RCC 7860 (cell line): ENCODE results near the gene TCF4.

Source experiments
- DNase-seq: peaks from one replicate; pipeline ENCODE4 v3.0.0-alpha.2; 2015; ENCODE audit warnings: low spot score
- FAIRE-seq: peaks from 2 replicates; lab custom pipeline; 2012; peaks lifted over from hg19 to GRCh38; lab: Jason Lieb, UNC

The TCF4 gene

DNA sequence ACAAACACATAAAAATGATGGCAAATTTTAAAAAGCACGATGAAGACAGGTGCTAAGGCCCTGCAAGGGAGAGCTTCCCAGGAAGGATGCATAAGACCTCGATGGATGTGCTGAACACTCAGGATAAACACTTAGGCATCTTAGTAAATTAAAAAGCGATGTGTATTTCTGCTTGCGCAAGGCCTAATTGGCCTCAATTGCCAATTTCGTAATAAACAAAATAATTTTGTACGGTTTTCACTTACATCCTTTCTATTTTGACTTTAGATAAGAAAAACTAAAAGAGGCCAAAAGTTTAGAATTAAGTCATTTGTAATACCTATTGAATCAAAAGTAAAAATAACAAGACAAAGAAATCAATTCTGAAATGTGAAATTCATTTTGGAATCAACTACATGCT is 189.1 kb downstream of the TCF4 start:
- FAIRE-seq (no peak), DNase-seq (no peak)

DNA sequence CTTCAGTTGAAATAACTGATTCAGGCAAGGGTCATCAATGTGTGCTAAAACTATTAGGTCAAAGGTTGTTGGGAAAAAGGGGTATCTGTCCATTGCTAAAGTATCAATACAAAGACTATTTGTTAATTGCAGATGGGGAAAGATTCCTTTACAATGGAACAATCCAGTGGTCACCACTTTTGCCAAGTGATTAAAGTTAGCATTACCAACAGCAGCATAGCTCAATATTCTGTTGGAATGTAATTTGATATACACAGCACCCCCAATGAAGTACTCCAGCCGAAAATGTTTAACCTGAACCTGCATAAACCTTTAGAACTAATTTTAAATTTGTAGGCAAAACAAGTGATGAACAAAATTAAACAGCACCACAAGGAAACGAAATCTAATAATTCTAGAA is 191.0 kb downstream of the TCF4 start:
- FAIRE-seq (no peak), DNase-seq (no peak)

GRCh38 chr18:55396267-55396905 is 191.6 kb downstream of the TCF4 start:
- FAIRE-seq = no peak
- no peak for DNase-seq

- no peak for FAIRE-seq
- DNase-seq = no peak
Observed at GRCh38 chr18:55395799-55396198, 192.2 kb downstream of the TCF4 start.

- FAIRE-seq (no peak), DNase-seq (no peak)
Observed at GRCh38 chr18:55390898-55391297, 197.1 kb downstream of the TCF4 start.

GRCh38 chr18:55387139-55387984 is 200.6 kb downstream of the TCF4 start:
- FAIRE-seq (no peak), DNase-seq (no peak)

DNA sequence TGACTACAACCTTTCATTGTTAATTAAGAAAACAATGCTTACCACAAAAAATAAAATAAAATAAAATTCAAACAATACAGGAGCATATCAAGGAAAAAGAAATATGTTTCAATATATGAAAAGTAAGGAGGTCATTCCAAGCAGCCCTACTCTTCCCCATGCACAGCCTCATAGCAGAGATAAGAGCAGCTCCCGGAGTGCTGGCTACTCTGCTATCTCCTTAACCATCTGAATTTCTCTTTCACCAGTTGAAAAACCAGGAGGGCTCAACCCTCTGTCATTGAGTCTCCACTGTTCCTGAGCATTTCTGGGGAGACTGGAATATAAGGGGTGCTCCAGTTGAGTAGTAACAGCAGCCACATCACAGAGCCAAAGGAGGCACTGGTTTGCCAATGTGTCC is 201.4 kb downstream of the TCF4 start:
- FAIRE-seq = no peak
- no peak for DNase-seq

- DNase-seq (no peak), FAIRE-seq (no peak)
Observed at GRCh38 chr18:55385770-55386169, 202.2 kb downstream of the TCF4 start.

DNA sequence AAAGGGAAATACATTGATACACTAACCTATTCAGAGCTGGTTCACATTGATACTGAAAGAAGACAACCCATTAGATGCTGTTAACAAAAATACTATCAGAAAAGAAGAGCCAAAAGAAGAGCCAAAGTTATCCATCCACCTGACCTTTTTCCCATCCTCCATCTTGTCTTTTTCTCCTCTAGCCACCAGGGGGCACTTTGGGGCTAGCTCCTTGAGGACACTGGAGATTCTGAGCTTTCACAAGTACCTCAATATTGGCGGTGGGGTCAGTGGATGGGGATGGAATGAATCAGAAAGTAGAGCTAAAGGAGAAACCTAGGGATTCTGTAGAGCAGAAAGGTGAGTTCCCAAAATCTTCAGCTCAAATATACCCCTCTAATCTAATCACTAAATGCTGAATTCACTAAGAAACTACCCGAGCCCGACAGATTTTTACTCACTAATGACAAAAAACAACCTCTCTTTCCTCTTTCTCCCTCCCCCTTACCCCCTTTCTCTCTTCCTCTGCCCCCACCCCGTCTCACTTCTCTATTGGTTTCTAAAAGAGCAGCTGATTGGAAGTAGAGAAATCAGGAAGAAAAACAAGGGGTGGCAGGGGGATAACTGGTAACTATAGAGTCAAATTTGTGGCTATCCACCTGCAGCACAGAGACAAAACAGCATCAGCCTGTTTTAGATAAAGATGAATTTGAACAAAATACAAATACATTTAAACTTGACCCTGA is 203.3 kb downstream of the TCF4 start:
- FAIRE-seq (no peak), DNase-seq (peak; percentile 8)

DNA sequence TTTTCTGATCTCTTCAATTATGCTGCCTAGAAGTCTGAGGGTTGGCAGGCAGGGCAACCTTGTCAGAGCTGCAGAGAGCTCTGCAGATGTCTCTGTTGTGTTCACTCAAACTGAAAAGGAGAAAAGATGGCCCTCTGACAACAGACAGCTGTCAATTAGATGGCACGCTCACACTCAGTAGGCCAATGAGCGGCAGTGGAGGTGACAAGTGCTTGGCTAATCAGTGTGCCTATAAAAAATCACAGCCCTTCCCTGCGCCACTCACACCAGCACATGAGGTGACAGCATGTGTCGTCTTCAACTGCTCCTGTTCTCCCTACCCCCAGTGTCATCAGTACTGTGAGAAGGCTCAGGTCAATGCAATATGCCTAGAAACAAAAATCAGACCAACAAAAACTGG is 203.9 kb downstream of the TCF4 start:
- DNase-seq = no peak
- no peak for FAIRE-seq

DNA sequence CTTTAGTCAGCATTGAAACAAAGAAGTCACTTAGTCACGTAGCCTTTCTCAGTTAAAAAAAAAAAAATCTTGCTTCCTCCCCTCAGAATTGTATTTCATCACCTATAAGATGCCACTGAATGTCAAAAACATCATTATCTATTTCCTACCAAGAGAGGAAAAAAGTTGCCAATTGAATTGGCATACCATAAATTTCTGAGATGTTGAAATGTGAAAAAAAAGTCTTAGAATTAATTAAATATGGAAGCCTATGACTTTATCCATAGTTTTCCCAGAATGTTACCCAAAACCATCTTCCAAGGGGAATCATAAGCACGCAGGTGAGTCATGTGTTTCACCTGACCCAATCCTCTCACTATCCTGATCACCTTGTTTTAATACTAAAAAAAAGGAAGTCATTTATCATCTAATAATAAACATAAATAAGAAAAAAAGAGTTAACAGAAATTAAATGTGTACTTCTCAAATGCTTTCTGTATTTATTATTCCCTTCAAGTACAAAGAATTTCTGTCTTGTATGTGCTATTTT is 205.7 kb downstream of the TCF4 start:
- FAIRE-seq (no peak), DNase-seq (no peak)

DNA sequence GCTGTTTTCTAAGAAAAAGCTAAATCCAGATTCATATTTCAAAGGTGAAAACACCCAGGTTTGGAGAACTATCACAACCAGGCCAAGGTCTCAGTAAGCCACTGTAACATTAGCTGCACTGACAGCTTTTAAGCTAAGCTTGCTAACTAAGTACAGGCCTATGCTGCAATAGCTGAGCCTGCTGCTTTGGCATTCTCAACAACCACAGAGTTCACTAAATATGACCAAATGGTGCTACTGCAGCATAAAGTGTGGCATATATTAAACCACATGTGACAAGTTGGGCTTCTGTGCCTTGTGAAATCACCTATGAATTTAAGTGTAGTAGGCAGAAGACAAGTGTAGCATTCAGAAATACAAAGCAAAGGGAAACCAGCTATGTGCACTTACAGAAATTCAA is 206.7 kb downstream of the TCF4 start:
- no peak for FAIRE-seq
- DNase-seq = no peak

- DNase-seq (no peak), FAIRE-seq (no peak)
Observed at GRCh38 chr18:55380589-55380988, 207.4 kb downstream of the TCF4 start.

- FAIRE-seq = no peak
- no peak for DNase-seq
Observed at GRCh38 chr18:55376387-55376786, 211.6 kb downstream of the TCF4 start.

DNA sequence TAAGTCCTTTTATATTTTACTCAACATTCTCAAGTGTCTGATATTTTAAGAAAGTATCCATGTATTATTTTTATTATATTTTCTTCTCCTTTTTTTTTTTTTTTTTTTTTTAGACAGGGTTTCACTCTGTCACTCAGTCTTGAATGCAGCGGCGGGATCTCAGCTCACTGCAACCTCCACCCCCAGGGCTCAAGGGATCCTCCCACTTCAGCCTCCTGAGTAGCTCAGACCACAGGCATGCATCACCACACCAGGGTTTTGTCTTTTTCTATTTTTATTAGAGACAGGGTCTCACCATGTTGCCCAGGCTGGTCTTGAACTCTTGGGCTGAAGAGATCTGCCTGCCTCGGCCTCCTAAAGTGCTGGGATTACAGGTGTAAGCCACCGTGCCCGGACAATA is 212.1 kb downstream of the TCF4 start:
- DNase-seq (no peak), FAIRE-seq (no peak)

DNA sequence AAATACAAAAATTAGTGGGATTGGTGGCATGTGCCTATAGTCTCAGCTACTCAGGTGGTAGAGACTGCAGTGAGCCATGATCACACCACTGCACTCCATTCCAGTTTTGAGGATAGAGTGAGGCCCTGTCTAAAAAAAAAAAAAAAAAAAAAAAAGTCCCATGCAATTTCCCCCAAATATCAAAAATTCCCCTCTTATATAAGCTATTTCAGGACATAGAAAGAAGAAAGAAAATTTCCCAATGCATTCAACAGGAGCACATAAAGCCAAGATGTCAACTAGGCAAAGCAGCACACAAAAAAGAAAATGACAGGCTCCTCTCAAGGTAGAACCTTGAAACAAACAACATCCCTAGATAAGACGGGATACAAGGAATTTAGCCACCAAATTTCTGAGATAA is 213.3 kb downstream of the TCF4 start:
- FAIRE-seq (no peak), DNase-seq (no peak)

GRCh38 chr18:55372209-55372608 is 215.8 kb downstream of the TCF4 start:
- DNase-seq (no peak), FAIRE-seq (no peak)

GRCh38 chr18:55370936-55371335 is 217.1 kb downstream of the TCF4 start:
- DNase-seq (no peak), FAIRE-seq (no peak)

DNA sequence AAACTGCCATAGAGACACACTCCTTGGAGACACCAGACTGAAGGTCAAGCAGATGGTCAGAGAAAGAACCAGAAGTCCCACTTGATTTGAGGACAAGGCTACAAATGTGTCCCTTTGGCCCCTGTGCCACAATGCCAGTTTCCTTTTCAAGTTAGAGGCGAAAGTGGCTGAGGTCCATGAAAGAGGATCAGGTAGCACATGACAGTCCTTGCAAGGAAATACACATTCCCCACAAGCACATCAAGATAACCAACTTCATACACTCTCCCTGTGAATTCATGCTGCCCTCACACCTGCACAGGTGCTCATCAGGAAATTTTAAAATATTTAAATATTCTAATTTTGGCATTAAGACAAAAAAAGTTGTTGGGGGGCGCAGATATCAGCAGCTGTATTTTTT is 218.6 kb downstream of the TCF4 start:
- FAIRE-seq = no peak
- DNase-seq = no peak

- DNase-seq (no peak), FAIRE-seq (no peak)
Observed at GRCh38 chr18:55365342-55365741, 222.7 kb downstream of the TCF4 start.

- FAIRE-seq (no peak), DNase-seq (no peak)
Observed at GRCh38 chr18:55362303-55362702, 225.7 kb downstream of the TCF4 start.
